Measurements from ENCODE around the gene PANX1.
"Not testable (repeated sequence)": the region's sequence is repeated elsewhere in the genome, so short reads cannot be mapped to it uniquely, and the experiment has no call there.

The PANX1 gene

DNA sequence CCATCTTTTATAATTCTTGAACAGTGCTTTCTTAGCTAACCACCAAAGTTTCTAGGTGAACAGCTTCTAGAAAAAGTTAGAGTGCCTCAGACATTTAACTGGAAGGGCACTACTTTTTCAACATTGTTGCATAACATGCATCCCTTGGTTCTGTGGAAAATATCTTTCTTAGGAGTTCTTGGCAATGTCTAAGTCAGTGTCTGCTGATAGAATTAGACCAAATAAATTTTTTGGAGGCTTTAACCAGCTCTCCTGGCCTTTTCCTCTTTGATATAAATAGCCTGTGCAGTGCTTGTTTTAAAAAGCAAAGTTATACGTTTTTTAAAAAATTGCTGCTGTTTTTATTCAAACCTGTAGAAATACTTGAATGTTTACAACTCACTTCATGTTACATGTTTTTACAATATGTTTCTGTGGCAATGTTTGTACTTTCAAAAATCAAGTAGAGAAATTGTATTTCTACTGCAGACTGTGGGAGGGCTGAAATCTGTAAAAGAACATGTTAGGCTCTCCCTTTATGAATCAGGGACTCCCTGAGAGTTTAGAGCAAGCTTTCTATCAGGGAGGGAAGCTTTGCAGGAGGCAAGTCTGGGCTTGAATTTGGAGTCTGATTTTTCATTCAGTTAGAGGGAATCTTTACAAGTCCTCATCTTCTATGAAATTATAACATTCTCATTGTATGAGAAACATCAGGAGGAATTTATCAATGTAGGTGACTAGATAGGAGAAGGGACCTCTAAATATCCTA, 16.3 kb upstream of the PANX1 start:
- TF ChIP-seq, protein P1, sequence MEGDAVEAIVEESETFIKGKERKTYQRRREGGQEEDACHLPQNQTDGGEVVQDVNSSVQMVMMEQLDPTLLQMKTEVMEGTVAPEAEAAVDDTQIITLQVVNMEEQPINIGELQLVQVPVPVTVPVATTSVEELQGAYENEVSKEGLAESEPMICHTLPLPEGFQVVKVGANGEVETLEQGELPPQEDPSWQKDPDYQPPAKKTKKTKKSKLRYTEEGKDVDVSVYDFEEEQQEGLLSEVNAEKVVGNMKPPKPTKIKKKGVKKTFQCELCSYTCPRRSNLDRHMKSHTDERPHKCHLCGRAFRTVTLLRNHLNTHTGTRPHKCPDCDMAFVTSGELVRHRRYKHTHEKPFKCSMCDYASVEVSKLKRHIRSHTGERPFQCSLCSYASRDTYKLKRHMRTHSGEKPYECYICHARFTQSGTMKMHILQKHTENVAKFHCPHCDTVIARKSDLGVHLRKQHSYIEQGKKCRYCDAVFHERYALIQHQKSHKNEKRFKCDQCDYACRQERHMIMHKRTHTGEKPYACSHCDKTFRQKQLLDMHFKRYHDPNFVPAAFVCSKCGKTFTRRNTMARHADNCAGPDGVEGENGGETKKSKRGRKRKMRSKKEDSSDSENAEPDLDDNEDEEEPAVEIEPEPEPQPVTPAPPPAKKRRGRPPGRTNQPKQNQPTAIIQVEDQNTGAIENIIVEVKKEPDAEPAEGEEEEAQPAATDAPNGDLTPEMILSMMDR (conservative IDR thresholded peaks at IDR 0.05; ENCODE audit: low read length) = no peak
- TF ChIP-seq EZH2phosphoT487 (IDR thresholded peaks at IDR 0.05; ENCODE audit: borderline replicate concordance) = no peak
- no peaks in the 10 kb centered on the region for H3K4me1 ChIP-seq (ENCODE audit: insufficient read depth, low read length, poor library complexity, severe bottlenecking)

DNA sequence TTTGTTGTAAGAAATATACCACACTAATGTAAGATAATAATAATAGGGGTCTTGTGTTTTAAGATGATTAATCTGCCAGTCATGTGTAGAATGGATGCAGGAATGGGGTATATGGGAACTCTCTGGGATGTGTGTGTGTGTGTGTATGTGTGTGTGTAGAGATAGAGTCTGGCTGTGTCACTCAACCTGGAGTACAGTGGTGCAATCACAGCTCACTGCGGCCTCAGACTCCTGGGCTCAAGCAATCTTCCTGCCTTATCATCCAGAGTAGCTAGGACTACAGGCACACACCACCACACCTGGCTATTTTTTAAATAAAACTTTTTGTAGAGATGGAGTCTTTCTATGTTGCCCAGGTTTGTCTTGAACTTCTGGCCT, 11.5 kb upstream of the PANX1 start:
- H3K9ac ChIP-seq (ENCODE audit: low read depth, low read length, poor library complexity, severe bottlenecking) = no peak overlapping the region
- no peak overlapping the region for H3K4me2 ChIP-seq (ENCODE audit: low read depth, low read length, poor library complexity, severe bottlenecking)
- no peaks in the 10 kb centered on the region for H3F3A ChIP-seq (ENCODE audit: low read depth)
- H3K9me3 ChIP-seq (ENCODE audit: insufficient read depth, low read depth, low read length) = no peaks in the 10 kb centered on the region
- no peaks in the 10 kb centered on the region for H3K9me2 ChIP-seq (replicated peaks; ENCODE audit: low read depth, low read length)
- no peaks in the 10 kb centered on the region for H3K79me2 ChIP-seq (ENCODE audit: insufficient read depth, low read length)
- H3K27me3 ChIP-seq (ENCODE audit: insufficient read depth, low read length, poor library complexity, severe bottlenecking) = no peaks in the 10 kb centered on the region
- TF ChIP-seq EZH2phosphoT487 (IDR thresholded peaks at IDR 0.05; ENCODE audit: borderline replicate concordance) = no peak
- TF ChIP-seq, protein P1 (conservative IDR thresholded peaks at IDR 0.05; ENCODE audit: low read length) = no peak
- H4K20me1 ChIP-seq (ENCODE audit: insufficient read depth, low read length, poor library complexity, severe bottlenecking) = no peaks in the 10 kb centered on the region
- no peak overlapping the region for H2AFZ ChIP-seq (ENCODE audit: low read length)
- no peaks in the 10 kb centered on the region for H3K4me1 ChIP-seq (ENCODE audit: insufficient read depth, low read length, poor library complexity, severe bottlenecking)
- no peak overlapping the region for H3K4me3 ChIP-seq (ENCODE audit: low read length, poor library complexity, severe bottlenecking)
- H3K36me3 ChIP-seq (ENCODE audit: insufficient read depth, low read length) = no peaks in the 10 kb centered on the region

More for the DNA sequence above, 16.3 kb upstream of the PANX1 start:
- no peaks in the 10 kb centered on the region for H3K9me3 ChIP-seq (ENCODE audit: insufficient read depth, low read depth, low read length)
- H3K79me2 ChIP-seq (ENCODE audit: insufficient read depth, low read length) = no peaks in the 10 kb centered on the region
- H3K4me2 ChIP-seq (ENCODE audit: low read depth, low read length, poor library complexity, severe bottlenecking) = no peak overlapping the region
- no peak overlapping the region for H3K9ac ChIP-seq (ENCODE audit: low read depth, low read length, poor library complexity, severe bottlenecking)
- no peak overlapping the region for H2AFZ ChIP-seq (ENCODE audit: low read length)
- no peaks in the 10 kb centered on the region for H3K27me3 ChIP-seq (ENCODE audit: insufficient read depth, low read length, poor library complexity, severe bottlenecking)
- H3K36me3 ChIP-seq (ENCODE audit: insufficient read depth, low read length) = no peaks in the 10 kb centered on the region
- no peaks in the 10 kb centered on the region for H3F3A ChIP-seq (ENCODE audit: low read depth)
- no peaks in the 10 kb centered on the region for H4K20me1 ChIP-seq (ENCODE audit: insufficient read depth, low read length, poor library complexity, severe bottlenecking)
- no peaks in the 10 kb centered on the region for H3K9me2 ChIP-seq (replicated peaks; ENCODE audit: low read depth, low read length)
- no peak overlapping the region for H3K4me3 ChIP-seq (ENCODE audit: low read length, poor library complexity, severe bottlenecking)

DNA sequence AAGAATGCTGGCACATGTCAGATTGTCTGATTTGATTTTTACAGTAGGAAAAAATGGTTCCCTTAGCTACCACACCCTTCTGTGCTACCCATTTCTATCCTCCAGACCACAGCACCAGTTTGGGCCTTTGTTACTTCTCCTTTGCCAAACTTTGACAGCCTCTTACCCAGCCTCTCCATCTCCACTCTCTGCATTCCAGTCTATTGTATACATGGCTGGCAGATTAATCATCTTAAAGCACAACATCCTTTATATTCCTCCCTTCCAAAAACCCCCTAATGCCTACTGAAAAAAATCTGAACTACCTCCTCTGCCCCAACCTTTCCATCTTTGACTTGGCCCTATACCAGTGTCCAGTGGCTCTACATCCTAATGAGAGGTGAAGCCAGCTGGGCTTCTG, 10.8 kb upstream of the PANX1 start:
- no peak overlapping the region for H3K4me2 ChIP-seq (ENCODE audit: low read depth, low read length, poor library complexity, severe bottlenecking)
- H3K36me3 ChIP-seq (ENCODE audit: insufficient read depth, low read length) = no peaks in the 10 kb centered on the region
- no peaks in the 10 kb centered on the region for H3K9me3 ChIP-seq (ENCODE audit: insufficient read depth, low read depth, low read length)
- no peak overlapping the region for H3K4me3 ChIP-seq (ENCODE audit: low read length, poor library complexity, severe bottlenecking)
- no peak overlapping the region for H3K9ac ChIP-seq (ENCODE audit: low read depth, low read length, poor library complexity, severe bottlenecking)
- no peak overlapping the region for H2AFZ ChIP-seq (ENCODE audit: low read length)
- no peaks in the 10 kb centered on the region for H3K79me2 ChIP-seq (ENCODE audit: insufficient read depth, low read length)
- no peak for TF ChIP-seq EZH2phosphoT487 (IDR thresholded peaks at IDR 0.05; ENCODE audit: borderline replicate concordance)
- TF ChIP-seq, protein P1 (conservative IDR thresholded peaks at IDR 0.05; ENCODE audit: low read length) = no peak
- no peaks in the 10 kb centered on the region for H3K27me3 ChIP-seq (ENCODE audit: insufficient read depth, low read length, poor library complexity, severe bottlenecking)
- no peaks in the 10 kb centered on the region for H3K9me2 ChIP-seq (replicated peaks; ENCODE audit: low read depth, low read length)
- H4K20me1 ChIP-seq (ENCODE audit: insufficient read depth, low read length, poor library complexity, severe bottlenecking) = no peaks in the 10 kb centered on the region
- H3K4me1 ChIP-seq (ENCODE audit: insufficient read depth, low read length, poor library complexity, severe bottlenecking) = no peaks in the 10 kb centered on the region
- no peaks in the 10 kb centered on the region for H3F3A ChIP-seq (ENCODE audit: low read depth)

DNA sequence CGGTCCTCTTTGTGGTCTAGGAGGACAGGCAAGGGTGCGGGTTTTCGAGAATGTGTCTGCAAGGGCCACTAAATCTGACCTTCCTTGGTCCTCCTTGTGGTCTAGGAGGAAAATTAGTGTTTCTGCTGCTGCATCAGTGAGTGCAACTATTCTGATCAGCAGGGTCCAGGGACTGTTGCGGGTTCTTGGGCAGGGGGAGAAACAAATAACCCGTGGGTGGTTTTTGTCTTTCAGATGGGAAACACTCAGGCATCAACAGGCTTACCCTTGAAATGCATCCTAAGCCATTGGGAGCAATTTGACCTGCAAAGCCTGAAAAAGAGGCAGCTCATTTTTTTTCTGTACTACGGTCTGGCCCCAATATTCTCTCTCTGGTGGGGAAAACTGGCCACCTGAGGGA, 9.0 kb upstream of the PANX1 start:
- H3K9ac ChIP-seq (ENCODE audit: low read depth, low read length, poor library complexity, severe bottlenecking); H3K4me3 ChIP-seq (ENCODE audit: low read length, poor library complexity, severe bottlenecking); H3K9me2 ChIP-seq (replicated peaks; ENCODE audit: low read depth, low read length); H3K27me3 ChIP-seq (ENCODE audit: insufficient read depth, low read length, poor library complexity, severe bottlenecking); H3K9me3 ChIP-seq (ENCODE audit: insufficient read depth, low read depth, low read length); H3K4me1 ChIP-seq (ENCODE audit: insufficient read depth, low read length, poor library complexity, severe bottlenecking); H2AFZ ChIP-seq (ENCODE audit: low read length); H4K20me1 ChIP-seq (ENCODE audit: insufficient read depth, low read length, poor library complexity, severe bottlenecking); H3K36me3 ChIP-seq (ENCODE audit: insufficient read depth, low read length); H3F3A ChIP-seq (ENCODE audit: low read depth); H3K79me2 ChIP-seq (ENCODE audit: insufficient read depth, low read length); H3K4me2 ChIP-seq (ENCODE audit: low read depth, low read length, poor library complexity, severe bottlenecking): not testable (repeated sequence)

DNA sequence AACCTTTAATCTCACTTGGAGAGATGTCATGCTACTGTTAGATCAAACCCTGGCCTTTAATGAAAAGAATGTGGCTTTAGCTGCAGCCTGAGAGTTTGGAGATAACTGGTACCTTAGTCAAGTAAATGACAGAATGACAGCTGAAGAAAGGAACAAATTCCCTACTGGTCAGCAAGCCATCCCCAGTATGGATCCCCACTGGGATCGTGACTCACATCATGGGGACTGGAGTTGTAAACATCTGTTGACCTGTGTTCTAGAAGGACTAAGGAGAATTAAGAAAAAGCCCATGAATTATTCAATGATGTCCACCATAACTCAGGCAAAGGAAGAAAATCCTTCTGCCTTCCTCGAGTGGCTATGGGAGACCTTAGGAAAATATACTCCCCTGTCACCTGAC, 8.1 kb upstream of the PANX1 start:
- not testable (repeated sequence) for H2AFZ ChIP-seq (ENCODE audit: low read length); H3K9me2 ChIP-seq (replicated peaks; ENCODE audit: low read depth, low read length); H3F3A ChIP-seq (ENCODE audit: low read depth); H4K20me1 ChIP-seq (ENCODE audit: insufficient read depth, low read length, poor library complexity, severe bottlenecking); H3K4me2 ChIP-seq (ENCODE audit: low read depth, low read length, poor library complexity, severe bottlenecking); H3K9ac ChIP-seq (ENCODE audit: low read depth, low read length, poor library complexity, severe bottlenecking); H3K36me3 ChIP-seq (ENCODE audit: insufficient read depth, low read length); H3K9me3 ChIP-seq (ENCODE audit: insufficient read depth, low read depth, low read length); H3K27me3 ChIP-seq (ENCODE audit: insufficient read depth, low read length, poor library complexity, severe bottlenecking); H3K4me3 ChIP-seq (ENCODE audit: low read length, poor library complexity, severe bottlenecking); H3K4me1 ChIP-seq (ENCODE audit: insufficient read depth, low read length, poor library complexity, severe bottlenecking); H3K79me2 ChIP-seq (ENCODE audit: insufficient read depth, low read length)
